HFFc6 (cell line): ENCODE results near the gene ROBO1. TPM values are rescaled to one million over a fixed set of nuclear protein-coding genes. Genes with fewer than 3 reads are reported as not detected.

Source experiments
- DNase-seq: peaks from one replicate; pipeline ENCODE4 v3.0.0-alpha.2; 2018
- H3K27ac Mint-ChIP-seq: 2 replicates; pipeline ENCODE4 v1.8.0; 2020; ENCODE audit warnings: mild to moderate bottlenecking, mixed read lengths
- H3K27me3 Mint-ChIP-seq: 2 replicates; pipeline ENCODE4 v1.8.0; 2021; ENCODE audit warnings: mild to moderate bottlenecking, moderate library complexity, mixed read lengths; ENCODE audit not compliant: insufficient read depth
- H3K36me3 Mint-ChIP-seq: 2 replicates; pipeline ENCODE4 v1.8.0; 2021; ENCODE audit warnings: low read depth, mixed read lengths
- H3K4me1 Mint-ChIP-seq: 2 replicates; pipeline ENCODE4 v1.8.0; 2020; ENCODE audit warnings: low read depth, mixed read lengths
- H3K4me3 Mint-ChIP-seq: 2 replicates; pipeline ENCODE4 v1.8.0; 2020; ENCODE audit warnings: mild to moderate bottlenecking, moderate library complexity, mixed read lengths
- H3K9me3 Mint-ChIP-seq: 2 replicates; pipeline ENCODE4 v1.8.0; 2020; ENCODE audit warnings: mild to moderate bottlenecking, mixed read lengths
- CTCF ChIP-seq: fragments of 200-600 bp; sonication (generic); IDR thresholded peaks from 2 replicates; pipeline ENCODE4 v1.5.0; 2021; ENCODE audit warnings: antibody characterized with exemption, mild to moderate bottlenecking
- total RNA-seq, 6 experiments: library from RNA; stranded (reverse); fragmentation: NEBNext Ultra II Directional; extraction: Animal tissue kit (Norgen Biotek cat#: 25700); gene quantifications; 2 replicates in 1 of 6; 3 replicates in 5 of 6; pipeline ENCODE4 v1.2.3, GENCODE V29; 2021

The ROBO1 gene
- total RNA-seq, 6 experiments from 2014 or later = 38.7 to 51.3 (median 41.7) TPM

GRCh38 chr3:78665776-78666469, 1101.9 kb downstream of the ROBO1 start:
- peak overlapping the region; percentile 80; the same call in 1 of the 2 replicates for H3K27ac Mint-ChIP-seq
- H3K4me3 Mint-ChIP-seq = no peak overlapping the region
- no peak for DNase-seq
- H3K9me3 Mint-ChIP-seq = no peaks in the 10 kb centered on the region
- no peak for TF ChIP-seq CTCF
- peaks cover 25% of the 10 kb centered on the region for H3K4me1 Mint-ChIP-seq
- H3K27me3 Mint-ChIP-seq = no peaks in the 10 kb centered on the region
- H3K36me3 Mint-ChIP-seq = no peaks in the 10 kb centered on the region

DNA sequence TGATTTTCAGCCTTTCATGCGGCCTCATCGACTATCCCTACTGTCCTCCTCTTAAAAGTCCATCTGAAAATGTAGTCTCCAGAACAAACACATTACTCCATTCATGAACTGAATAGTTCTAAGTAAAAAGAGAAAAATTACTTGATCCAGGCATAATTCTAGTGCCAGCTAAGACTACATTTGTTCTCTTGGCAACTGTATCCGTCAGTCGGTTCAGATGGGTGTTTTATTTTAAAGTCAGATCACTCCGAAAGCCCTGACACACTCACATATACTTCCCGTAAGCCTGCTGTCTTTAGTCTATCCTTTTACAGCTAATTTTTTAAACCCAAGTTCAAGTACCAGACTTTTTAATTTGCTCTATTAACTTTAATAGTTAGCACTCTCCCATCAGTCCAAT, 1102.7 kb downstream of the ROBO1 start:
- no peak for TF ChIP-seq CTCF
- no peak for DNase-seq
- Mint-ChIP-seq H3K9me3 (no peaks in the 10 kb centered on the region), H3K27ac (no peak overlapping the region), H3K27me3 (no peaks in the 10 kb centered on the region), H3K36me3 (no peaks in the 10 kb centered on the region), H3K4me3 (no peak overlapping the region), H3K4me1 (peaks cover 25% of the 10 kb centered on the region)

DNA sequence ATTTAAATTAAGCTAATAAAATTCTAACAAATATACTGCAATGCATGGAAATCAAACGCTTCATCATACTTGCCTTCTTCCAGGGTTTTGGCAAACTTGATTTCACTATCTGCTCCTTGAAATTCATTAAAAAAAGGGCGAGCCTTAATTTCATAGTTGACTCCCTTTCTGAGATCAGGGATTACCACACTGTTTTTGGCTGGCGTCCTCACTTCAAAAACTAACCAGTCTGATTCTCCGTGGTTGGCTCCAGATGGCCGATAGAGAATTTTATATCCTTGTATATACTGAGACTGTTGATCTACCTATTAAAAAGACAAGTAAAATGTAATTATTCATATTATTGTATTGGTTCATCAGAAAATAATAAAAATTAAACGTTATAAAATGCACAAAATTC, 1106.8 kb downstream of the ROBO1 start:
- no peaks in the 10 kb centered on the region for H3K27me3 Mint-ChIP-seq
- TF ChIP-seq CTCF = no peak
- no peak overlapping the region for H3K27ac Mint-ChIP-seq
- no peaks in the 10 kb centered on the region for H3K36me3 Mint-ChIP-seq
- no peak overlapping the region for H3K4me3 Mint-ChIP-seq
- H3K9me3 Mint-ChIP-seq = no peaks in the 10 kb centered on the region
- peaks cover 14% of the 10 kb centered on the region for H3K4me1 Mint-ChIP-seq
- no peak for DNase-seq

DNA sequence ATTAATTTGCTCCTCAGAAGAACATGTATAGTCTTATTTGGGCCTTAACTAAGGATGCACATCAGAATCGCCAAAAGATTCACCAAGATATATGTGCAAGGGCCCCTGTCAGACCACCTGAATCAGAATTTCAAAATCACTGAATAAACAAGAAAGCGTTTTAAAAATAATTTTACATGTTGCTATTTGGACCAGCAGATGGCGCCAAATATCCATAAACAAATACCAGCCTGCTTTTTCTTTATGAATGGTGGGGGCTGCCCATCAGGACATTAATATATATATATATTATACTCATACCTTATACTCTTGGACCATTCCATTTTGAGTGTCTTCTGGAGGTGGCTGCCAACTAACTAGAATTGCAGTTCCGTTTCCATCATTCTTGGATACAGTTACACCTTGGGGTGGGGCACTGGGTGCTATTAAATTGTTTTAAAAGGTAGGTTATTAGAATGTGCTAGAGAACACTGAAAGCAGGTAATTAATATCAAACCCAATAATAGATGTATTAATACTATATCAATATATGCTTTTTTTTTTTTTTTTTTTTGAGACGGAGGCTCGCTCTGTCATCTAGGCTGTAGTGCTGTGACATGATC, 1108.3 kb downstream of the ROBO1 start:
- Mint-ChIP-seq H3K9me3 (no peaks in the 10 kb centered on the region), H3K4me1 (peaks cover 2% of the 10 kb centered on the region; the same call in 1 of the 2 replicates), H3K27ac (no peak overlapping the region), H3K36me3 (no peaks in the 10 kb centered on the region), H3K4me3 (no peak overlapping the region), H3K27me3 (no peaks in the 10 kb centered on the region)
- TF ChIP-seq CTCF = peak; percentile 94
- peak; percentile 23 for DNase-seq

DNA sequence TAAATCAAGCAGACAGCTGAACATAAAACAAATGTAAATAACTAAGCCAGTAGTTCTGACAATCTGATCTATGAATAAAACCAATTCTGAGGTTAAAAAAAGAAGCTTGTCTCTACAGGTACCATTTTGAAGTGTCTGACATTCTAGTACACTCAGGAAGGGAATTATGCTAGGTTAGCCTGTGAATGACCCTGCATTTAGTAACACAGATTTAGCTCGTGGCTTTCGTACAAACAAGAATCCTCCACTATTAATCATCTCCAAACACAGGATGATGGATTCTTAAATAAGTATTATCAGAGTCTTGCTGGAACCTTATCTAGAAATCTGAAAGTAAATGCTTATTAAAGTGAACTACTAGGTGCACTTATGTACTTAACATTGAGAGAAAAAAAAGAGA, 1120.1 kb downstream of the ROBO1 start:
- TF ChIP-seq CTCF = no peak
- Mint-ChIP-seq H3K4me1 (peaks cover 25% of the 10 kb centered on the region), H3K27me3 (no peaks in the 10 kb centered on the region), H3K4me3 (peak overlapping the region; percentile 48), H3K27ac (peak overlapping the region; percentile 67), H3K36me3 (no peaks in the 10 kb centered on the region; the same call in 1 of the 2 replicates), H3K9me3 (no peaks in the 10 kb centered on the region)
- peak; percentile 20 for DNase-seq
